ENCODE data around the gene IL12RB2.
A peak's percentile ranks its signal among the peaks of the same experiment; 100 is the strongest.

The IL12RB2 gene

GRCh38 chr1:67350783-67351182 lies 43.1 kb downstream of the IL12RB2 start:
- TF ChIP-seq, protein P1, sequence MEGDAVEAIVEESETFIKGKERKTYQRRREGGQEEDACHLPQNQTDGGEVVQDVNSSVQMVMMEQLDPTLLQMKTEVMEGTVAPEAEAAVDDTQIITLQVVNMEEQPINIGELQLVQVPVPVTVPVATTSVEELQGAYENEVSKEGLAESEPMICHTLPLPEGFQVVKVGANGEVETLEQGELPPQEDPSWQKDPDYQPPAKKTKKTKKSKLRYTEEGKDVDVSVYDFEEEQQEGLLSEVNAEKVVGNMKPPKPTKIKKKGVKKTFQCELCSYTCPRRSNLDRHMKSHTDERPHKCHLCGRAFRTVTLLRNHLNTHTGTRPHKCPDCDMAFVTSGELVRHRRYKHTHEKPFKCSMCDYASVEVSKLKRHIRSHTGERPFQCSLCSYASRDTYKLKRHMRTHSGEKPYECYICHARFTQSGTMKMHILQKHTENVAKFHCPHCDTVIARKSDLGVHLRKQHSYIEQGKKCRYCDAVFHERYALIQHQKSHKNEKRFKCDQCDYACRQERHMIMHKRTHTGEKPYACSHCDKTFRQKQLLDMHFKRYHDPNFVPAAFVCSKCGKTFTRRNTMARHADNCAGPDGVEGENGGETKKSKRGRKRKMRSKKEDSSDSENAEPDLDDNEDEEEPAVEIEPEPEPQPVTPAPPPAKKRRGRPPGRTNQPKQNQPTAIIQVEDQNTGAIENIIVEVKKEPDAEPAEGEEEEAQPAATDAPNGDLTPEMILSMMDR (IDR thresholded peaks at IDR 0.05; ENCODE audit: control insufficient read depth, insufficient read depth, low read depth, low read length, missing control alignments) = no peak
- H3K4me3 ChIP-seq (ENCODE audit: control insufficient read depth, low read depth, low read length) = no peak overlapping the region
- no peak for DNase-seq (ENCODE audit: low read depth)

GRCh38 chr1:67352211-67352610 lies 44.5 kb downstream of the IL12RB2 start:
- TF ChIP-seq, protein P1 (IDR thresholded peaks at IDR 0.05; ENCODE audit: control insufficient read depth, insufficient read depth, low read depth, low read length, missing control alignments) = no peak
- no peak overlapping the region for H3K4me3 ChIP-seq (ENCODE audit: control insufficient read depth, low read depth, low read length)
- no peak for DNase-seq (ENCODE audit: low read depth)

DNA sequence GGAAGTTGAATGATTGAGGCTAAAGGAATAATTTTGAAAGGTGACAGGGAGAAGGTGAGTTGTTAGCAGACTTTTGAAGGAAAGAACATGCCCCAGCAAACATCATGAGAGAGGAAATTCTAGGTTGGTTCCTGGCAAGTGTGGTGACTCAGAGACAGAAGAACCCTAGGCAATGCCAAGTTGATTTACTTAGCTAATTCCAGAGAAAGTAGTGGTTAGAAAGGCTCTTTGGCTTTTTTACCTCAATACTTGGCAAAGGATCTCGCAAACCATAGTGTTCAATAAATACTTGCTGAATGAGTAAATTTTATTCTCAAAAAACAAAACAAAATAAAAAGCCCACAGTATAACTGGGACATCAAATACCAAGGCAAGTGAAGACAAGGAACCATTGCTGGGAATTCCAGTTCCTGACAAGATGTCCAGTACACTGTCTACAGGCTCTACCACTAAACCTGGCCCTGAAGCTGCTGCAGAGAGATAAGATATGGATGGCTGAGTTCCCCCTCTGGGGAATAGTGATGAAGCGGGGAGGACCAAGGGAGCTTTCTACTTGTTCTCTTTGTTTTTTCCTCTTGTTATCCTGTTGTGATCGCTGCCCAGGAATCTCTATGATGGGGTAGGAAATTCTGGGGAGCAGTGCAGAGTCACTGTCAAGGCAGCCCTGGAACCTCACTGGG lies 48.2 kb downstream of the IL12RB2 start:
- H3K4me3 ChIP-seq (ENCODE audit: control insufficient read depth, low read depth, low read length) = no peak overlapping the region
- peak; percentile 82 for DNase-seq (ENCODE audit: low read depth)

DNA sequence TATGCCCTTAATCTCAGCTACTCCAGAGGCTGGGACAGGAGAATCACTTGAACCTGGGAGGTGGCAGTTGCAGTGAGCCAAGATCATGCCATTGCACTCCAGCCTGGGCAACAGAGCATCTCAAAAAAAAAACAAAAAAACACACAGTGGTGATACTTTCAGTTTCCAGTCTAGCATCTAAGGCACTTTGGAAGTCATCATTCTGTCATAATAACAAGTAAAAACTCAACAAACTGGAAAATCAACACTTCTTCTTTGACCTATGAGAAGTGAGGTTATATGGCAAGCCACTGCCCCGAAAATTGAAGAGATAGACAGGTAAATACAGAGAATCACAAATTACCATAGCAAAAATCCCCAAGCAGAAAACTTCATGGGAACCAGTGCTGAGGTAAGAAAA lies 51.9 kb downstream of the IL12RB2 start:
- TF ChIP-seq, protein P1 (IDR thresholded peaks at IDR 0.05; ENCODE audit: control insufficient read depth, insufficient read depth, low read depth, low read length, missing control alignments) = no peak
- H3K4me3 ChIP-seq (ENCODE audit: control insufficient read depth, low read depth, low read length) = no peak overlapping the region
- DNase-seq (ENCODE audit: low read depth) = no peak

More for the DNA sequence above, 48.2 kb downstream of the IL12RB2 start:
- TF ChIP-seq, protein P1 (IDR thresholded peaks at IDR 0.05; ENCODE audit: control insufficient read depth, insufficient read depth, low read depth, low read length, missing control alignments) = no peak

- no peak overlapping the region for H3K4me3 ChIP-seq (ENCODE audit: control insufficient read depth, low read depth, low read length)
- no peak for DNase-seq (ENCODE audit: low read depth)
- TF ChIP-seq, protein P1 (IDR thresholded peaks at IDR 0.05; ENCODE audit: control insufficient read depth, insufficient read depth, low read depth, low read length, missing control alignments) = no peak
Observed at GRCh38 chr1:67361641-67362040, 54.0 kb downstream of the IL12RB2 start.

- DNase-seq (ENCODE audit: low read depth) = no peak
- TF ChIP-seq, protein P1 (IDR thresholded peaks at IDR 0.05; ENCODE audit: control insufficient read depth, insufficient read depth, low read depth, low read length, missing control alignments) = no peak
- no peak overlapping the region for H3K4me3 ChIP-seq (ENCODE audit: control insufficient read depth, low read depth, low read length)
Observed at GRCh38 chr1:67367370-67368045, 59.8 kb downstream of the IL12RB2 start.
